GM12878 (cell line): ENCODE measurements around the gene CPT1C. TPM values are rescaled to one million over a fixed set of nuclear protein-coding genes. Genes with fewer than 3 reads are reported as not detected.
A peak's percentile ranks its signal among the peaks of the same experiment; 100 is the strongest.

Experiments
- ATF7 ChIP-seq: fragments of 450-650 bp; IDR thresholded peaks from 2 replicates; pipeline ENCODE4 v1.6.1; 2016; ENCODE audit warnings: low read depth, mild to moderate bottlenecking
- BCL3 ChIP-seq: IDR thresholded peaks from 2 replicates; pipeline ENCODE4 v1.6.1; 2011; ENCODE audit warnings: borderline replicate concordance, low read depth, mild to moderate bottlenecking, moderate library complexity, low read length; ENCODE audit not compliant: insufficient read depth, poor library complexity, severe bottlenecking
- BCLAF1 ChIP-seq: fragments of 450-650 bp; IDR thresholded peaks from 2 replicates; pipeline ENCODE4 v1.6.1; 2017; ENCODE audit warnings: antibody characterized with exemption, mild to moderate bottlenecking, moderate library complexity
- BRCA1 ChIP-seq: IDR thresholded peaks from 2 replicates; pipeline ENCODE4 v1.6.1; 2011; ENCODE audit warnings: low read depth, low read length, improper control_type of control experiment
- CREB1 ChIP-seq: IDR thresholded peaks from 2 replicates; pipeline ENCODE4 v1.6.1; 2012; ENCODE audit warnings: low read depth, mild to moderate bottlenecking, inconsistent platforms
- ETV6 ChIP-seq, 2 experiments: fragments of 450-650 bp in 1 of 2; IDR thresholded peaks in 1 of 2; conservative IDR thresholded peaks in 1 of 2; 2 replicates each; pipeline ENCODE4 v1.6.1; 2014; ENCODE audit warnings: antibody characterized with exemption in 1 of 2, borderline replicate concordance in 1 of 2, low read depth in 1 of 2, mild to moderate bottlenecking in 1 of 2, moderate library complexity in 1 of 2
- FOXM1 ChIP-seq: IDR thresholded peaks from 2 replicates; pipeline ENCODE4 v1.6.1; 2012; ENCODE audit warnings: low read depth, mild to moderate bottlenecking, inconsistent platforms, low read length, moderate library complexity
- MXI1 ChIP-seq: fragments of 150-350 bp; IDR thresholded peaks from 2 replicates; pipeline ENCODE4 v1.6.1; 2011; ENCODE audit warnings: low read depth, mild to moderate bottlenecking, inconsistent platforms, low read length, improper control_type of control experiment
- PAX8 ChIP-seq: fragments of 450-650 bp; IDR thresholded peaks from 2 replicates; pipeline ENCODE4 v1.6.1; 2017; ENCODE audit warnings: mild to moderate bottlenecking, moderate library complexity
- POU2F2 ChIP-seq: IDR thresholded peaks from 3 replicates; pipeline ENCODE4 v1.6.1; 2011; ENCODE audit warnings: low read depth, mild to moderate bottlenecking, low read length, borderline replicate concordance
- RAD21 ChIP-seq: IDR thresholded peaks from 2 replicates; pipeline ENCODE4 v1.6.1; 2011; ENCODE audit warnings: mild to moderate bottlenecking, low read depth, low read length, moderate library complexity; ENCODE audit not compliant: insufficient read depth
- REST ChIP-seq: IDR thresholded peaks from 2 replicates; pipeline ENCODE4 v1.6.1; 2012; ENCODE audit warnings: mild to moderate bottlenecking, low read depth, low read length
- SKIL ChIP-seq: fragments of 450-650 bp; IDR thresholded peaks from 2 replicates; pipeline ENCODE4 v1.6.1; 2017; ENCODE audit warnings: mild to moderate bottlenecking, low read depth, inconsistent platforms; ENCODE audit not compliant: poor library complexity, severe bottlenecking
- USF2 ChIP-seq: IDR thresholded peaks from 2 replicates; pipeline ENCODE4 v1.6.1; 2011; ENCODE audit warnings: low read depth, low read length, improper control_type of control experiment, borderline replicate concordance
- YY1 ChIP-seq: IDR thresholded peaks from 2 replicates; pipeline ENCODE4 v1.6.1; 2011; ENCODE audit warnings: low read depth, mild to moderate bottlenecking, low read length
- ZNF274 ChIP-seq: IDR thresholded peaks from one replicate; pipeline ENCODE4 v1.8.0; 2011; ENCODE audit not compliant: insufficient read length, insufficient read depth
- ZNF384 ChIP-seq: IDR thresholded peaks from 2 replicates; pipeline ENCODE4 v1.6.1; 2012; ENCODE audit warnings: low read depth, mild to moderate bottlenecking, low read length, improper control_type of control experiment, borderline replicate concordance
- ZSCAN29 ChIP-seq: fragments of 450-650 bp; IDR thresholded peaks from 2 replicates; pipeline ENCODE4 v1.6.1; 2017; ENCODE audit warnings: mild to moderate bottlenecking, moderate library complexity
- polyA plus RNA-seq, 11 experiments: library from polyadenylated mRNA; depleted of rRNA in 4 of 11; unstranded in 6 of 11; stranded (reverse) in 5 of 11; fragments of >200 nt; fragmentation: Nextera tagmentation in 4 of 11; fragmentation: Illumina TruSeq in 1 of 11; extraction: Ambion mirVana in 4 of 11; extraction: Trizol in 1 of 11; gene quantifications; 1 replicate in 1 of 11; 2 replicates in 10 of 11; pipeline versions ENCODE4 v1.2.1 to v1.2.3, GENCODE V29; 2011 to 2016; ENCODE audit warnings: inconsistent platforms in 2 of 11, missing spikeins in 2 of 11, low read depth in 1 of 11
- total RNA-seq, 4 experiments: library from RNA; depleted of rRNA in 3 of 4; stranded (reverse); fragments of >200 nt in 3 of 4; fragmentation: Illumina TruSeq in 1 of 4; extraction: Trizol in 1 of 4; gene quantifications; 2 replicates each; pipeline versions ENCODE4 v1.2.1 to v1.2.3, GENCODE V29; 2013 to 2021

Gene CPT1C
- total and polyA plus RNA-seq, 10 of the 15 experiments (the other 5 are each of a cell fraction or from before 2014, with no cell fraction given), result 0.04 to 0.56 (median 0.21) TPM; not detected in 3

GRCh38 chr19:49665351-49666119, 25.4 kb upstream of the CPT1C start, which contains the start of the genes BCL2L12 and IRF3 (continued):
- TF ChIP-seq BCL3, result no peak
- TF ChIP-seq ZNF274, result no peak
- TF ChIP-seq BCLAF1, result no peak
- TF ChIP-seq RAD21, result no peak
- TF ChIP-seq USF2, result no peak; the same call in 1 of the 2 replicates
- peak; percentile 51; the same call in 1 of the 2 replicates for TF ChIP-seq CREB1
- no peak for TF ChIP-seq SKIL
- no peak for TF ChIP-seq ZNF384
- TF ChIP-seq ZSCAN29, result no peak
- TF ChIP-seq PAX8, result no peak
- no peak for TF ChIP-seq BRCA1
- peak; percentile 64 for TF ChIP-seq MXI1
- no peak for TF ChIP-seq ETV6 (conservative IDR thresholded peaks at IDR 0.05 in 1 of 2, IDR thresholded peaks at IDR 0.05 in 1 of 2; ENCODE audit: borderline replicate concordance in 1 of 2, low read depth in 1 of 2)
- peak; percentile 99 for TF ChIP-seq POU2F2
- TF ChIP-seq REST, result no peak
- no peak for TF ChIP-seq FOXM1
- TF ChIP-seq ATF7, result peak; percentile 74
- TF ChIP-seq YY1, result peak; percentile 7; the same call in 1 of the 2 replicates
